Measurements from ENCODE around the gene LRRFIP1. TPM values are rescaled to one million over a fixed set of nuclear protein-coding genes. Genes with fewer than 3 reads are reported as not detected.

Gene LRRFIP1
- polyA plus RNA-seq, 1 experiment = 50.4 TPM

DNA sequence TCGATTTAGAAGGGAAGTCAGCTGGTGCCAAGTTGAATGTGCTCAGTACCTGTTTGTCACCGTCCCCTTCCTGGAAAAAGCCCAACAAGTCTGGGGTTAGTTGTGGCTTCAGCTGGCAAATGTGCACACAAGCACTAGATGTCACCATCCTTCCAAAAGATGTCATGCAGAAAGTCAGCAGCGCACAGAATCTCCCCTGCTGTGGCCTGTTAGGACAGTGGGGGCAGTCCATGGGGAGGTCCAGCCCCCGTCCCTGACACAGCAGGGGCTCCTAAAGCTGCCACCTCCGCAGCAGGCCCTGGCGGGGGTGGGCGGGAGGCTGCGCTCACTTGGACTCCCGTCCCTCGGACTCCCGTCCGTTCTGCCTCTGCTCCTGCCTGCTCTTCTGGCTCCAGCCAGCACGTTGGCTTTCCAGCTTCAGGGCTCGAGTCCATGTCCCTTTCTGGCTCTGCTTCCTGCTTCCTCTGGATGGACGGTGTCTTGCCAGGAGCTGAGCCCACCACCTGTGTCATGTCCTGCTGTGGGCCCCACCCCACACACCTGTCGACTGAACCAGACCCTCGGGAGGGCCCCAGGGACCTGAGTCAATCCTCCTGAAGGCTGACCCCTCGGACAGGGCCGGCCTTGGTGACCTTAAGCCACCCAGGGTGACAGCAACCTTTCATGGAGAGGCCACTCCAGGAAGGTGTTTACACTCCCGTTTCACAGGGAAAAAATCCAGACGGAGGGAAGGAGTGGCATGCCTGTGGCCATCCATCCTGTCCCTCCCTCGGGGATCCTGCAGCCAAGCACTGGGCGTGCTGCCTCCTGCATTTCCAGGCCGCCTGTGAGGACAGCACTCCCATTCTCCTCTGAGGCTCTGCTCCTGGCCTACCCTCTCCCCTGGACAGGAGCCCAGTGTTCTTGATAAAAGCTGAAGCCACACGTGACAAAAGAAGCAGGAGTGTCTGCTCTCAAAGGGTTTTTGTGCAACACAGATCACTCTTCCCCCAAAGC, 45.3 kb upstream of the LRRFIP1 start:
- ChIA-PET POLR2A (interaction anchor here (0.6 kb wide), 2 partner anchors 10 to 485 kb away, joined by 3 to 11 read pairs; no protein-coding TSS in a partner anchor), CTCF (interaction anchor here (0.6 to 6.0 kb wide), 33 partner anchors 9 to 683 kb away, joined by 3 to 97 read pairs (median 4); no protein-coding TSS in a partner anchor)
- no peak for DNase-seq (ENCODE audit: low read depth)
- no peaks in the 10 kb centered on the region for H3K36me3 ChIP-seq (ENCODE audit: control insufficient read depth, insufficient read depth, low read length)
- peaks cover 3% of the 10 kb centered on the region; the same call in 1 of the 2 replicates for H3K27me3 ChIP-seq (ENCODE audit: control insufficient read depth, insufficient read depth, low read length)
- peak; percentile 55 for TF ChIP-seq CTCF (IDR thresholded peaks at IDR 0.05; ENCODE audit: insufficient read depth, low read depth, low read length)
- H3K4me3 ChIP-seq (ENCODE audit: low read depth, low read length) = 0 out of 2 replicates have a peak overlapping the region, but pooled peaks have one; percentile 15

GRCh38 chr2:237583385-237584295, 43.7 kb upstream of the LRRFIP1 start:
- ChIA-PET CTCF (interaction anchor here (0.6 to 6.0 kb wide), 4 partner anchors 11 to 190 kb away, joined by 3 to 97 read pairs (median 34); no protein-coding TSS in a partner anchor), POLR2A (no interaction called here)
- Histone ChIP-seq H3K36me3 (ENCODE audit: control insufficient read depth, insufficient read depth, low read length) (no peaks in the 10 kb centered on the region), H3K27me3 (ENCODE audit: control insufficient read depth, insufficient read depth, low read length) (0 out of 2 replicates have a peak, but pooled peaks cover 3% of the 10 kb centered on the region), H3K4me3 (ENCODE audit: low read depth, low read length) (no peak overlapping the region)
- TF ChIP-seq CTCF (IDR thresholded peaks at IDR 0.05; ENCODE audit: insufficient read depth, low read depth, low read length) = no peak
- DNase-seq (ENCODE audit: low read depth) = no peak

DNA sequence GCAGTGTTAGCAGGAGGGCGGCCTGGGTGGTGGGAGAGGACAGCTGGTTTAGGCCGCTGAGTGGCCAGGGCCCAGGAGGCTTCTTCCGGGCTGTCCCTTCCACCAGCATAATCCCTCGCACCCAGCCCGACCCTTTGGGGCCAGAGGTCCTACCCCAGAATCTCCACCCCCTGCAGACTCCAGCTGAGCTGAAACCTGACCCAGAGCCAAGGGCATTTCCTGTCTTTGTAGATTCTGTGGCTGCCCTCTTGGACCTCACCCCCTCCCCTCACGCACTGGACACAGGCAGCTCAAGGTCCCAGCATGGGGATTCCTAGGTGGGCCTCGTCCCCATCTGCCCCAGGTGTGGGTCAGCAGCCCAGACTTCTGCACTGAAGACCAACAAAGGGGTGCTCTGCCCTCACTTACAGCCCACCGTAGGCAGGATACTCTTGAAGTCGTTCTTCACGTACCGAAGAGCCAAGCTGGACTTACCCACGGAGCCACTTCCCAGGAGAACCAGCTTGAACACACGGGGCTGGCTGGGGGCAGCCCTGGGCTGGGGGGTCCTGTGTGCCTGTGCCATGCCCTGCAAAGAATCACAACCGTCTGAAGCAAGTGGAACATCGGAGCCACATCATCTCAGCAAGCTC, 41.7 kb upstream of the LRRFIP1 start:
- TF ChIP-seq CTCF (IDR thresholded peaks at IDR 0.05; ENCODE audit: insufficient read depth, low read depth, low read length) = no peak
- POLR2A ChIA-PET = no interaction called here
- no peak for DNase-seq (ENCODE audit: low read depth)
- no peaks in the 10 kb centered on the region for H3K36me3 ChIP-seq (ENCODE audit: control insufficient read depth, insufficient read depth, low read length)
- no peaks in the 10 kb centered on the region for H3K27me3 ChIP-seq (ENCODE audit: control insufficient read depth, insufficient read depth, low read length)
- H3K4me3 ChIP-seq (ENCODE audit: low read depth, low read length) = no peak overlapping the region
- CTCF ChIA-PET = interaction anchor here (1.1 to 1.9 kb wide), 4 partner anchors 14 to 489 kb away, joined by 3 to 8 read pairs (median 4); no protein-coding TSS in a partner anchor

GRCh38 chr2:237588044-237588696, 39.2 kb upstream of the LRRFIP1 start:
- DNase-seq (ENCODE audit: low read depth) = no peak
- TF ChIP-seq CTCF (IDR thresholded peaks at IDR 0.05; ENCODE audit: insufficient read depth, low read depth, low read length) = no peak
- no peaks in the 10 kb centered on the region for H3K36me3 ChIP-seq (ENCODE audit: control insufficient read depth, insufficient read depth, low read length)
- no peaks in the 10 kb centered on the region for H3K27me3 ChIP-seq (ENCODE audit: control insufficient read depth, insufficient read depth, low read length)
- POLR2A ChIA-PET = no interaction called here
- no peak overlapping the region for H3K4me3 ChIP-seq (ENCODE audit: low read depth, low read length)
- CTCF ChIA-PET = interaction anchor here (1.5 kb wide), 1 partner anchor 16 kb away, joined by 4 read pairs; no protein-coding TSS in a partner anchor
